ENCODE measurements around the gene PNMA1. TPM values are rescaled to one million over a fixed set of nuclear protein-coding genes. Genes with fewer than 3 reads are reported as not detected.

Gene PNMA1
- total RNA-seq, 1 donor from 2014 or later: 15.1 TPM

Small RNAs within 50 kb of the gene (small RNA-seq; reads per million reads assigned to genes)
- not detected for gene MIR4505

Other genes with a start within 250 kb of the PNMA1 start
- 11.0 TPM for gene RIOX1, start 223.5 kb downstream of the PNMA1 start, total RNA-seq
- 2.1 TPM for gene ACOT1, start 177.2 kb downstream of the PNMA1 start, total RNA-seq
- under 0.01 TPM for gene HEATR4, start 155.4 kb downstream of the PNMA1 start, total RNA-seq
- gene ACOT2, start 145.2 kb downstream of the PNMA1 start, total RNA-seq: 38.6 TPM
- 0.52 TPM for gene ACOT4, start 122.5 kb downstream of the PNMA1 start, total RNA-seq
- gene ACOT6, start 101.9 kb downstream of the PNMA1 start, total RNA-seq: not detected
- 5.2 TPM for gene DNAL1, start 69.4 kb downstream of the PNMA1 start, total RNA-seq
- 5.7 TPM for gene PTGR2, start 137.4 kb upstream of the PNMA1 start, total RNA-seq
- 71.0 TPM for gene ZNF410, start 172.5 kb upstream of the PNMA1 start, total RNA-seq
- 5.7 TPM for gene FAM161B, start 235.7 kb upstream of the PNMA1 start, total RNA-seq
- 34.4 TPM for gene COQ6, start 235.9 kb upstream of the PNMA1 start, total RNA-seq